GM12878 (cell line): ENCODE results near the gene P4HA3.

ENCODE experiments used
- BHLHE40 ChIP-seq, 2 experiments: fragments of 450-650 bp in 1 of 2; IDR thresholded peaks; 2 replicates each; pipeline ENCODE4 v1.6.1; 2011 to 2017; ENCODE audit warnings: low read depth in 2 of 2, borderline replicate concordance in 1 of 2, improper control_type of control experiment in 1 of 2, low read length in 1 of 2, mild to moderate bottlenecking in 1 of 2
- CHD1 ChIP-seq: IDR thresholded peaks from 2 replicates; pipeline ENCODE4 v1.6.1; 2012; ENCODE audit warnings: low read depth, low read length, improper control_type of control experiment
- EP300 ChIP-seq, 2 experiments: fragments of 150-350 bp in 1 of 2; IDR thresholded peaks; 2 replicates each; pipeline ENCODE4 v1.6.1; 2011 to 2012; ENCODE audit warnings: low read depth in 2 of 2, low read length in 2 of 2, borderline replicate concordance in 1 of 2, improper control_type of control experiment in 1 of 2, inconsistent platforms in 1 of 2; ENCODE audit not compliant: control insufficient read depth in 1 of 2
- MXI1 ChIP-seq: fragments of 150-350 bp; IDR thresholded peaks from 2 replicates; pipeline ENCODE4 v1.6.1; 2011; ENCODE audit warnings: low read depth, mild to moderate bottlenecking, inconsistent platforms, low read length, improper control_type of control experiment
- MYC ChIP-seq: IDR thresholded peaks from 2 replicates; pipeline ENCODE4 v1.6.1; 2011; ENCODE audit warnings: mild to moderate bottlenecking, low read length, moderate library complexity, inconsistent platforms; ENCODE audit not compliant: insufficient read depth, insufficient replicate concordance, insufficient read length, severe bottlenecking
- POLR2A ChIP-seq: IDR thresholded peaks from 2 replicates; pipeline ENCODE4 v1.6.1; 2011; ENCODE audit warnings: low read depth, mild to moderate bottlenecking, low read length
- RB1 ChIP-seq: fragments of 450-650 bp; formaldehyde crosslinking; IDR thresholded peaks from 2 replicates; pipeline ENCODE4 v1.6.1; 2017; ENCODE audit warnings: mild to moderate bottlenecking, borderline replicate concordance
- SMAD1 ChIP-seq: fragments of 450-650 bp; IDR thresholded peaks from 2 replicates; pipeline ENCODE4 v1.6.1; 2018; ENCODE audit warnings: mild to moderate bottlenecking, low read depth; ENCODE audit not compliant: partially characterized antibody

GRCh38 chr11:74225565-74225964 is 85.9 kb downstream of the P4HA3 start:
- no peak for TF ChIP-seq MXI1
- no peak for TF ChIP-seq EP300 (IDR thresholded peaks at IDR 0.05; ENCODE audit: borderline replicate concordance in 1 of 2, control insufficient read depth in 1 of 2, low read depth in 2 of 2, low read length in 2 of 2)
- no peak for TF ChIP-seq CHD1
- no peak for TF ChIP-seq POLR2A
- TF ChIP-seq MYC, result no peak
- TF ChIP-seq BHLHE40 (IDR thresholded peaks at IDR 0.05; ENCODE audit: borderline replicate concordance in 1 of 2, low read depth in 2 of 2, low read length in 1 of 2), result no peak
- TF ChIP-seq RB1, result no peak
- TF ChIP-seq SMAD1, result no peak
